Left lung (tissue), 10 donors: ENCODE measurements around the gene MTSS2. TPM values are rescaled to one million over a fixed set of nuclear protein-coding genes. Genes with fewer than 3 reads are reported as not detected.

Experiments used
- ATAC-seq: fragments of 200-7000 bp; cut with Tn5 transposase; one replicate; pipeline ENCODE4 v1.9.1; 2020; ENCODE audit warnings: moderate library complexity
- DNase-seq, 4 donors: peaks; one replicate each; pipeline ENCODE4 v3.0.0-alpha.2; 2013 to 2020
- H3K27ac ChIP-seq, 2 donors: fragments of 200-600 bp; sonication (generic) in 1 of 2; one replicate each; pipeline versions ENCODE4 v1.5.0 to v1.8.0; 2020 to 2021
- H3K27me3 ChIP-seq, 2 donors: fragments of 200-600 bp; sonication (generic) in 1 of 2; one replicate each; pipeline versions ENCODE4 v1.5.0 to v1.8.0; 2020 to 2021
- H3K36me3 ChIP-seq, 2 donors: fragments of 200-600 bp; sonication (generic) in 1 of 2; one replicate each; pipeline versions ENCODE4 v1.5.0 to v1.8.0; 2020 to 2021
- H3K4me1 ChIP-seq, 2 donors: fragments of 200-600 bp; one replicate each; pipeline ENCODE4 v1.8.0; 2021
- H3K4me3 ChIP-seq, 2 donors: fragments of 200-600 bp; sonication (generic) in 1 of 2; one replicate each; pipeline versions ENCODE4 v1.5.0 to v1.8.0; 2020 to 2021; ENCODE audit warnings: mild to moderate bottlenecking in 1 of 2
- H3K9me3 ChIP-seq, 2 donors: fragments of 200-600 bp; sonication (generic) in 1 of 2; one replicate each; pipeline versions ENCODE4 v1.5.0 to v1.8.0; 2020 to 2021
- CTCF ChIP-seq, 2 donors: fragments of 200-600 bp; sonication (generic) in 1 of 2; IDR thresholded peaks; one replicate each; pipeline versions ENCODE4 v1.5.0 to v1.8.0; 2021; ENCODE audit warnings: antibody characterized with exemption in 2 of 2
- intact Hi-C, 2 donors: fragments of 100-400 bp; cut with DNase I; formaldehyde crosslinking; loops; one replicate each; pipeline versions ENCODE4 v1.11.2 to v1.14.2; 2022
- polyA plus RNA-seq, 6 donors: library from polyadenylated mRNA; unstranded; fragments of 120-200 nt; gene quantifications; one replicate each; pipeline ENCODE4 v1.2.1, GENCODE V29; 2013; ENCODE audit not compliant: insufficient read length in 6 of 6
- total RNA-seq, 2 donors: library from RNA; stranded (reverse); fragmentation: NEBNext Ultra II Directional; extraction: Animal tissue kit (Norgen Biotek cat#: 25700); gene quantifications; one replicate each; pipeline ENCODE4 v1.2.1, GENCODE V29; 2021
- donor health status: DM: no; HTN: yes; CAD: no.
- donor health status: DM: no; HTN: no; CAD: no.

MTSS2 gene
- total and polyA plus RNA-seq, 8 donors, result 58.1 to 106 (median 98.6) TPM

GRCh38 chr16:70700101-70701020, 14.5 kb upstream of the MTSS2 start:
- H3K4me1 ChIP-seq, result peaks cover 28 to 58% of the 10 kb centered on the region in 2 donors
- peak; percentile 19 for ATAC-seq

GRCh38 chr16:70699696-70700095, 13.8 kb upstream of the MTSS2 start:
- no peaks in the 10 kb centered on the region for H3K9me3 ChIP-seq
- no peaks in the 10 kb centered on the region for H3K27me3 ChIP-seq
- H3K27ac ChIP-seq, result no peak overlapping the region
- intact Hi-C loops, result no loop called here
- H3K4me1 ChIP-seq, result peaks cover 29 to 62% of the 10 kb centered on the region in 2 donors
- H3K4me3 ChIP-seq, result no peak overlapping the region
- ATAC-seq (no peak), DNase-seq (no peak)
- peaks cover 0 to 27% of the 10 kb centered on the region in 2 donors for H3K36me3 ChIP-seq
- no peak for TF ChIP-seq CTCF (IDR thresholded peaks at IDR 0.05)

More at GRCh38 chr16:70700101-70701020, 14.5 kb upstream of the MTSS2 start:
- Histone ChIP-seq H3K9me3 (no peaks in the 10 kb centered on the region), H3K36me3 (peaks cover 0 to 24% of the 10 kb centered on the region in 2 donors), H3K27ac (peak overlapping the region in 1 of 2 donors; percentile 7), H3K27me3 (no peaks in the 10 kb centered on the region), H3K4me3 (no peak overlapping the region)
- TF ChIP-seq CTCF (IDR thresholded peaks at IDR 0.05), result no peak
- DNase-seq, result no peak
- intact Hi-C loops, result no loop called here

GRCh38 chr16:70698901-70699300, 13.0 kb upstream of the MTSS2 start:
- Histone ChIP-seq H3K27ac (no peak overlapping the region), H3K9me3 (no peaks in the 10 kb centered on the region), H3K27me3 (no peaks in the 10 kb centered on the region), H3K4me3 (no peak overlapping the region), H3K4me1 (peaks cover 37 to 65% of the 10 kb centered on the region in 2 donors), H3K36me3 (peaks cover 0 to 27% of the 10 kb centered on the region in 2 donors)
- ATAC-seq (no peak), DNase-seq (no peak)
- intact Hi-C loops, result no loop called here
- no peak for TF ChIP-seq CTCF (IDR thresholded peaks at IDR 0.05)

- intact Hi-C loops, result no loop called here
These were observed 11.8 kb upstream of the MTSS2 start for GRCh38 chr16:70697594-70698170.

More at GRCh38 chr16:70697594-70698170, 11.8 kb upstream of the MTSS2 start:
- peaks cover 0 to 31% of the 10 kb centered on the region in 2 donors for H3K36me3 ChIP-seq
- H3K27ac ChIP-seq, result peak overlapping the region; percentile 39 to 68
- no peak overlapping the region for H3K4me3 ChIP-seq
- no peak for TF ChIP-seq CTCF (IDR thresholded peaks at IDR 0.05)
- ATAC-seq (peak; percentile 3), DNase-seq (no peak)
- H3K4me1 ChIP-seq, result peaks cover 36 to 67% of the 10 kb centered on the region in 2 donors
- no peaks in the 10 kb centered on the region for H3K27me3 ChIP-seq
- no peaks in the 10 kb centered on the region for H3K9me3 ChIP-seq
